Activated naive CD4-positive, alpha-beta T cell treated with anti-CD3 and anti-CD28 coated beads, Interleukin-2, amount 10 ng/mL, durations not matched to agents 7 days and 5 days (primary cell): ENCODE results near the gene UGT1A6.

Experiments
- CTCF ChIA-PET: fragments of 350-600 bp; sonication (Branson Sonifier 250); formaldehyde crosslinking; loops from one replicate; lab custom pipeline; 2021; ENCODE audit warnings: antibody characterized with exemption; lab: Charles Lee
- DNase-seq: peaks from one replicate; pipeline ENCODE4 v3.0.0-alpha.2; 2020
- H3K27ac Mint-ChIP-seq: one replicate; pipeline ENCODE4 v1.8.0; 2021; ENCODE audit warnings: mild to moderate bottlenecking, moderate library complexity, mixed read lengths
- H3K27me3 Mint-ChIP-seq: one replicate; pipeline ENCODE4 v1.8.0; 2021; ENCODE audit warnings: mild to moderate bottlenecking, mixed read lengths
- H3K36me3 Mint-ChIP-seq: one replicate; pipeline ENCODE4 v1.8.0; 2021; ENCODE audit warnings: mixed read lengths
- H3K4me1 Mint-ChIP-seq: one replicate; pipeline ENCODE4 v1.8.0; 2021; ENCODE audit warnings: mixed read lengths
- H3K4me3 Mint-ChIP-seq: one replicate; pipeline ENCODE4 v1.8.0; 2021; ENCODE audit warnings: mild to moderate bottlenecking, moderate library complexity, mixed read lengths
- H3K9me3 Mint-ChIP-seq: one replicate; pipeline ENCODE4 v1.8.0; 2021; ENCODE audit warnings: mixed read lengths

UGT1A6 gene

GRCh38 chr2:233674314-233674713, 18.4 kb upstream of the UGT1A6 start:
- Mint-ChIP-seq H3K4me3 (no peak overlapping the region), H3K36me3 (no peaks in the 10 kb centered on the region), H3K27me3 (peaks cover 10% of the 10 kb centered on the region), H3K9me3 (no peaks in the 10 kb centered on the region), H3K27ac (no peak overlapping the region), H3K4me1 (no peaks in the 10 kb centered on the region)
- no peak for DNase-seq
- CTCF ChIA-PET = no interaction called here

DNA sequence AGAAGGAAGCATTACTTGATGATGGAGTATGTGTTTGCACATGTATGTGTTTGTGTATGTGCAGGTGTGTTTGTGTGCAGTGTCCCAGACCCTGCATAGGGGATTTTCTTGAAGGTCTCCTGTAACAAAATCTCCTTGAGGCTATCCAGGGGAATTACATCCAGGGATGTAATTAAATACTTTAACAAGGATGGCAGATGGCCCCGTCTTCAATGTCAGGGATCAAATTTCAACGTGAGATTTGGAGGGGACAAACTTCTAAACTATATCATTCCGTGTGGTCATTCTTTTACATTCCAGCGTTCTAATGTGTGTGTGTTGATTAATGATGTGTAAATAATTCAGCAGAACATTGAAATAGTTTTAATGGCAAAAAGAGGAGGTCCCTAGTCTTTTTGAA, 17.7 kb upstream of the UGT1A6 start:
- no peaks in the 10 kb centered on the region for H3K9me3 Mint-ChIP-seq
- no peaks in the 10 kb centered on the region for H3K4me1 Mint-ChIP-seq
- H3K27ac Mint-ChIP-seq = no peak overlapping the region
- peaks cover 10% of the 10 kb centered on the region for H3K27me3 Mint-ChIP-seq
- H3K4me3 Mint-ChIP-seq = no peak overlapping the region
- DNase-seq = no peak
- CTCF ChIA-PET = no interaction called here
- no peaks in the 10 kb centered on the region for H3K36me3 Mint-ChIP-seq

DNA sequence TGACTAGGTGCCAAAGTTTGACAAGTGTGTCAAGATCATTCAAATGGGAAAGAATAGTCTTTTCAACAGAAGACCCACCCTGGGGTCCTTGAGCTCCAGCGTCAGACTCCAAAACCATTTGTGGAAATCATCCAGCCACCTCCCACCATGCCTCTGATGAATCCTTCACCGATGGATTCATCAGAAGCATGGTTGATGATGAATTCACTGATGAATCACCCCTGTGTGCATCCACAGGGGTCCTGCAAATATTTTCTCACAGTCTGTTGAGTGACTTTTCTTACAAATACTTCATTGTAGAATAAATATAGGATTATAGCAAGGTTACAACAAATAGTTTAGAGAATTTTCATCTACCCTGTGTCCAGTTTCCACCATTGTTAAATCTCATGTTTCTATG, 16.6 kb upstream of the UGT1A6 start:
- H3K9me3 Mint-ChIP-seq = no peaks in the 10 kb centered on the region
- H3K27ac Mint-ChIP-seq = no peak overlapping the region
- H3K27me3 Mint-ChIP-seq = peaks cover 10% of the 10 kb centered on the region
- CTCF ChIA-PET = no interaction called here
- no peak for DNase-seq
- H3K36me3 Mint-ChIP-seq = no peaks in the 10 kb centered on the region
- no peak overlapping the region for H3K4me3 Mint-ChIP-seq
- H3K4me1 Mint-ChIP-seq = no peaks in the 10 kb centered on the region

GRCh38 chr2:233679196-233679595, 13.5 kb upstream of the UGT1A6 start:
- H3K27me3 Mint-ChIP-seq = peaks cover 3% of the 10 kb centered on the region
- H3K4me3 Mint-ChIP-seq = no peak overlapping the region
- CTCF ChIA-PET = no interaction called here
- H3K27ac Mint-ChIP-seq = no peak overlapping the region
- no peak for DNase-seq
- H3K9me3 Mint-ChIP-seq = no peaks in the 10 kb centered on the region
- H3K36me3 Mint-ChIP-seq = no peaks in the 10 kb centered on the region
- H3K4me1 Mint-ChIP-seq = no peaks in the 10 kb centered on the region

GRCh38 chr2:233680361-233681045, 12.2 kb upstream of the UGT1A6 start:
- CTCF ChIA-PET = no interaction called here
- H3K27ac Mint-ChIP-seq = no peak overlapping the region
- H3K36me3 Mint-ChIP-seq = no peaks in the 10 kb centered on the region
- no peak for DNase-seq
- peaks cover 3% of the 10 kb centered on the region for H3K27me3 Mint-ChIP-seq
- no peaks in the 10 kb centered on the region for H3K4me1 Mint-ChIP-seq
- no peak overlapping the region for H3K4me3 Mint-ChIP-seq
- no peaks in the 10 kb centered on the region for H3K9me3 Mint-ChIP-seq

- Mint-ChIP-seq H3K4me1 (no peaks in the 10 kb centered on the region), H3K9me3 (no peaks in the 10 kb centered on the region), H3K4me3 (no peak within 1 kb of the TSS), H3K27ac (no peak within 1 kb of the TSS), H3K27me3 (peaks cover 5% of the 10 kb centered on the region), H3K36me3 (no peaks in the 10 kb centered on the region)
- CTCF ChIA-PET = interaction anchor here (0.6 kb wide), 1 partner anchor 28 kb away, joined by 3 read pairs; no protein-coding TSS in a partner anchor
- no peak for DNase-seq
These were observed 11.1 kb upstream of the UGT1A6 start, which contains the start of gene UGT1A7 for GRCh38 chr2:233681521-233682099. Gene UGT1A7 (plus strand): TSS chr2:233681901. CDS start chr2:233681938, 37 bp downstream.

GRCh38 chr2:233684640-233685039, 8.1 kb upstream of the UGT1A6 start:
- DNase-seq = no peak
- no peak overlapping the region for H3K27ac Mint-ChIP-seq
- CTCF ChIA-PET = no interaction called here
- peaks cover 13% of the 10 kb centered on the region for H3K27me3 Mint-ChIP-seq
- no peaks in the 10 kb centered on the region for H3K9me3 Mint-ChIP-seq
- no peak overlapping the region for H3K4me3 Mint-ChIP-seq
- H3K4me1 Mint-ChIP-seq = no peaks in the 10 kb centered on the region
- no peaks in the 10 kb centered on the region for H3K36me3 Mint-ChIP-seq

GRCh38 chr2:233686928-233687327, 5.8 kb upstream of the UGT1A6 start:
- CTCF ChIA-PET = no interaction called here
- H3K36me3 Mint-ChIP-seq = no peaks in the 10 kb centered on the region
- no peaks in the 10 kb centered on the region for H3K4me1 Mint-ChIP-seq
- peaks cover 24% of the 10 kb centered on the region for H3K27me3 Mint-ChIP-seq
- no peak overlapping the region for H3K27ac Mint-ChIP-seq
- DNase-seq = no peak
- no peak overlapping the region for H3K4me3 Mint-ChIP-seq
- no peaks in the 10 kb centered on the region for H3K9me3 Mint-ChIP-seq

- no peak overlapping the region for H3K27ac Mint-ChIP-seq
- no peaks in the 10 kb centered on the region for H3K36me3 Mint-ChIP-seq
- H3K4me1 Mint-ChIP-seq = no peaks in the 10 kb centered on the region
- no peak overlapping the region for H3K4me3 Mint-ChIP-seq
- CTCF ChIA-PET = no interaction called here
- DNase-seq = no peak
- H3K9me3 Mint-ChIP-seq = no peaks in the 10 kb centered on the region
- H3K27me3 Mint-ChIP-seq = peaks cover 24% of the 10 kb centered on the region
These were observed 4.3 kb upstream of the UGT1A6 start for GRCh38 chr2:233688341-233688740.

DNA sequence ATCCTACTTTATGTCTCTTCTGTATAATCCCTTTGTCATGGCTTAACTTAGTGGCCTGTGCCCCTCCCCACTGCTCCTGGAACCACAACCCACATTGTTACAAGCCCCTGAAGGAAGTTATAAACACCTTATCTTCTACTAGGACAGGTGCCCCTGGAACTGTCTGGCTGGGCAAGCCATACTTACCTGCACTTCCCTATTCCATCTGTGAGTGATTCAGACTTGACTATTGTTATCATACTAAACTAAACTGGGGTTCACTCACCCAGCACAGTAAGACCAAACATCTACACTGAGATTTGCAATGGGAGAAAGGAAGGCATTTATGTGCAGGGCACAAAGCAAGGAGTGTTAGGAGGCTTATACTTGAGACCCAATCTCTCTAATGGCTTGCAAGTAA, 3.7 kb upstream of the UGT1A6 start:
- H3K4me3 Mint-ChIP-seq = no peak overlapping the region
- H3K36me3 Mint-ChIP-seq = no peaks in the 10 kb centered on the region
- H3K9me3 Mint-ChIP-seq = no peaks in the 10 kb centered on the region
- CTCF ChIA-PET = no interaction called here
- no peaks in the 10 kb centered on the region for H3K4me1 Mint-ChIP-seq
- peaks cover 28% of the 10 kb centered on the region for H3K27me3 Mint-ChIP-seq
- no peak overlapping the region for H3K27ac Mint-ChIP-seq
- no peak for DNase-seq

GRCh38 chr2:233689501-233689900, 3.2 kb upstream of the UGT1A6 start:
- Mint-ChIP-seq H3K4me1 (no peaks in the 10 kb centered on the region), H3K36me3 (no peaks in the 10 kb centered on the region), H3K27me3 (peaks cover 28% of the 10 kb centered on the region), H3K27ac (no peak overlapping the region), H3K9me3 (no peaks in the 10 kb centered on the region), H3K4me3 (no peak overlapping the region)
- CTCF ChIA-PET = no interaction called here
- DNase-seq = no peak

DNA sequence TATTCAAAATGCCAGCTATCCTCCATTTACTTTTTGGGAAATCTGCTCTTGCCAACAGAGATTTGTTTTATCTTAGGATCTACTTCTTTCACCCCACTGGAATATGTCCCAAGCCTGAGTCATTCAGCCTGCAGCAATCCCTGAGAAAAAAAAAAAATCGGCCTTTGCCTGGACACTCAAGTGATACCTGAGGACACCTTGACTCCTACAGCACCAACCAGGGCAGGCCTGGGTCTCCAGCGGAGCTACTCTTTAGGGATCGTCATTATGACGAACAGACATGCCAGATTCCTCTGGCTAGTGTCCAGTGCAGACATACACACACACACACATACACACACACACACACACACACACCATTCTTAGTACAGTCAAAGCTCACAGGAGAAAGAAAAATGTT, 2.2 kb upstream of the UGT1A6 start:
- H3K4me3 Mint-ChIP-seq = no peak overlapping the region
- no peaks in the 10 kb centered on the region for H3K9me3 Mint-ChIP-seq
- H3K27ac Mint-ChIP-seq = no peak overlapping the region
- CTCF ChIA-PET = interaction anchor here (0.9 kb wide), 1 partner anchor 22 kb away, joined by 3 read pairs; no protein-coding TSS in a partner anchor
- DNase-seq = no peak
- H3K27me3 Mint-ChIP-seq = peaks cover 28% of the 10 kb centered on the region
- no peaks in the 10 kb centered on the region for H3K4me1 Mint-ChIP-seq
- H3K36me3 Mint-ChIP-seq = no peaks in the 10 kb centered on the region

GRCh38 chr2:233691443-233692433, 952 bp upstream of the UGT1A6 start:
- CTCF ChIA-PET = interaction anchor here (0.9 kb wide), 1 partner anchor 21 kb away, joined by 3 read pairs; no protein-coding TSS in a partner anchor
- no peak for DNase-seq
- Mint-ChIP-seq H3K4me3 (no peak overlapping the region), H3K27me3 (peaks cover 27% of the 10 kb centered on the region), H3K36me3 (no peaks in the 10 kb centered on the region), H3K4me1 (no peaks in the 10 kb centered on the region), H3K9me3 (no peaks in the 10 kb centered on the region), H3K27ac (no peak overlapping the region)

GRCh38 chr2:233693963-233694362, 1.3 kb downstream of the UGT1A6 start:
- Mint-ChIP-seq H3K4me1 (no peaks in the 10 kb centered on the region), H3K4me3 (no peak overlapping the region), H3K27ac (no peak overlapping the region), H3K27me3 (peaks cover 29% of the 10 kb centered on the region), H3K9me3 (no peaks in the 10 kb centered on the region), H3K36me3 (no peaks in the 10 kb centered on the region)
- DNase-seq = no peak
- CTCF ChIA-PET = no interaction called here
